Gastrocnemius medialis (tissue), 4 donors: Measurements from ENCODE around the gene METTL4.

Experiments
- POLR2A ChIP-seq, 2 donors: fragments of 450-650 bp; IDR thresholded peaks; one replicate each; pipeline ENCODE4 v1.6.1; 2017; ENCODE audit warnings: antibody characterized with exemption in 2 of 2, mild to moderate bottlenecking in 2 of 2, moderate library complexity in 2 of 2
- TF ChIP-seq, protein P1 (sequence below), 5 experiments: fragments of 450-650 bp in 3 of 5; fragments of 200-600 bp in 2 of 5; sonication (generic) in 2 of 5; IDR thresholded peaks in 4 of 5; conservative IDR thresholded peaks in 1 of 5; 1 replicate in 4 of 5; 2 replicates in 1 of 5; pipeline ENCODE4 v1.5.1; 2016 to 2019; ENCODE audit warnings: antibody characterized with exemption in 5 of 5, mild to moderate bottlenecking in 3 of 5, moderate library complexity in 3 of 5

DNA sequence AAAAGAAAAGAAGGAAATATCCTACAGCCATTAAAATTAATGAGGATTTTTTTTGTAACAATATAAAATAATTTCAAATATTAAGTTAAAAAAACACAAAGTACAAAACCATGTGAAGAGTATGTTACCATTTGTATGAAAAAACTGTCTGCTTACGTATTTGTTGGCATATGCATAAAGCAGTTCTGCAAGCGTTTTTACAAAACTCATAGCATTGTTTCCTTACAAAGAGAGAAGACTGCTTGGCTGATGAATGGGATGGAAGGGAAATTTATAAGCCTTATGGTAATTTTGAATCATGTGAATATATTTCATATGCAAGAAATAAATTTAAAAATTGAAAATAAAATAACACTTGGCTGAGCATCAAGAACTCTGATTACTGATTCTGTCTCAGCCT lies 63.1 kb downstream of the METTL4 start:
- no peak for TF ChIP-seq POLR2A (IDR thresholded peaks at IDR 0.05)
- TF ChIP-seq, protein P1, sequence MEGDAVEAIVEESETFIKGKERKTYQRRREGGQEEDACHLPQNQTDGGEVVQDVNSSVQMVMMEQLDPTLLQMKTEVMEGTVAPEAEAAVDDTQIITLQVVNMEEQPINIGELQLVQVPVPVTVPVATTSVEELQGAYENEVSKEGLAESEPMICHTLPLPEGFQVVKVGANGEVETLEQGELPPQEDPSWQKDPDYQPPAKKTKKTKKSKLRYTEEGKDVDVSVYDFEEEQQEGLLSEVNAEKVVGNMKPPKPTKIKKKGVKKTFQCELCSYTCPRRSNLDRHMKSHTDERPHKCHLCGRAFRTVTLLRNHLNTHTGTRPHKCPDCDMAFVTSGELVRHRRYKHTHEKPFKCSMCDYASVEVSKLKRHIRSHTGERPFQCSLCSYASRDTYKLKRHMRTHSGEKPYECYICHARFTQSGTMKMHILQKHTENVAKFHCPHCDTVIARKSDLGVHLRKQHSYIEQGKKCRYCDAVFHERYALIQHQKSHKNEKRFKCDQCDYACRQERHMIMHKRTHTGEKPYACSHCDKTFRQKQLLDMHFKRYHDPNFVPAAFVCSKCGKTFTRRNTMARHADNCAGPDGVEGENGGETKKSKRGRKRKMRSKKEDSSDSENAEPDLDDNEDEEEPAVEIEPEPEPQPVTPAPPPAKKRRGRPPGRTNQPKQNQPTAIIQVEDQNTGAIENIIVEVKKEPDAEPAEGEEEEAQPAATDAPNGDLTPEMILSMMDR (IDR thresholded peaks at IDR 0.05 in 4 of 5, conservative IDR thresholded peaks at IDR 0.05 in 1 of 5) = no peak
